ENCODE results near the gene SCUBE1. TPM values are rescaled to one million over a fixed set of nuclear protein-coding genes. Genes with fewer than 3 reads are reported as not detected.

SCUBE1 gene
- total and polyA plus RNA-seq, 11 donors, result 0.04 to 0.40 (median 0.24) TPM; not detected in 1

DNA sequence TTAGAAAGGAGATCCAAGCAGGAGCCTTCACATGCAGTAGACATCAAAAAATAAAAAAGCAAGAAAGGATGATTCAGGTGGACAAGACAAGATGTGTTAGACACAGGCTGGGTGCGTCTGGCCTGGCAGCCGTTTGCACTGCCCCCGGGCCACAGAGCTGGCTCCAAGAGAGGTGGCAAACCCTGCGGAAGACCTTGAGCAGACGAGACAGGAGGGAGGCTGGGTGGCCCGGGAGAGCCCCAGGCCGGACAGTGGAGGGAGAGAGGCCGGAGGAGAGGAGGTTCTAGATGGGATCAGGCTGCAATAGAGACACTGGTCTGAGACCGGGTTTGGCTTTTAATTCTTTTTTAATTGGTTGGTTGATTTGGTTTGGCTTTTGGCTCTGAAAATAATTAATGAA lies 86.6 kb downstream of the SCUBE1 start:
- no peak for ATAC-seq
- Histone ChIP-seq H3K27ac (no peak overlapping the region), H3K27me3 (no peaks in the 10 kb centered on the region), H3K4me3 (no peak overlapping the region), H3K9me3 (no peaks in the 10 kb centered on the region), H3K4me1 (peaks cover 0 to 13% (median 0%) of the 10 kb centered on the region in 12 donors), H3K36me3 (no peaks in the 10 kb centered on the region)
- 84 to 90% (median 89%) methylated on average over 9 of the region's 9 CpGs for WGBS, 4 donors
- no peak for DNase-seq
- intact Hi-C loops (cut with DNase I), result no loop called here
- TF ChIP-seq, protein P1, sequence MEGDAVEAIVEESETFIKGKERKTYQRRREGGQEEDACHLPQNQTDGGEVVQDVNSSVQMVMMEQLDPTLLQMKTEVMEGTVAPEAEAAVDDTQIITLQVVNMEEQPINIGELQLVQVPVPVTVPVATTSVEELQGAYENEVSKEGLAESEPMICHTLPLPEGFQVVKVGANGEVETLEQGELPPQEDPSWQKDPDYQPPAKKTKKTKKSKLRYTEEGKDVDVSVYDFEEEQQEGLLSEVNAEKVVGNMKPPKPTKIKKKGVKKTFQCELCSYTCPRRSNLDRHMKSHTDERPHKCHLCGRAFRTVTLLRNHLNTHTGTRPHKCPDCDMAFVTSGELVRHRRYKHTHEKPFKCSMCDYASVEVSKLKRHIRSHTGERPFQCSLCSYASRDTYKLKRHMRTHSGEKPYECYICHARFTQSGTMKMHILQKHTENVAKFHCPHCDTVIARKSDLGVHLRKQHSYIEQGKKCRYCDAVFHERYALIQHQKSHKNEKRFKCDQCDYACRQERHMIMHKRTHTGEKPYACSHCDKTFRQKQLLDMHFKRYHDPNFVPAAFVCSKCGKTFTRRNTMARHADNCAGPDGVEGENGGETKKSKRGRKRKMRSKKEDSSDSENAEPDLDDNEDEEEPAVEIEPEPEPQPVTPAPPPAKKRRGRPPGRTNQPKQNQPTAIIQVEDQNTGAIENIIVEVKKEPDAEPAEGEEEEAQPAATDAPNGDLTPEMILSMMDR (IDR thresholded peaks at IDR 0.05), result no peak
- TF ChIP-seq POLR2A (IDR thresholded peaks at IDR 0.05), result no peak

DNA sequence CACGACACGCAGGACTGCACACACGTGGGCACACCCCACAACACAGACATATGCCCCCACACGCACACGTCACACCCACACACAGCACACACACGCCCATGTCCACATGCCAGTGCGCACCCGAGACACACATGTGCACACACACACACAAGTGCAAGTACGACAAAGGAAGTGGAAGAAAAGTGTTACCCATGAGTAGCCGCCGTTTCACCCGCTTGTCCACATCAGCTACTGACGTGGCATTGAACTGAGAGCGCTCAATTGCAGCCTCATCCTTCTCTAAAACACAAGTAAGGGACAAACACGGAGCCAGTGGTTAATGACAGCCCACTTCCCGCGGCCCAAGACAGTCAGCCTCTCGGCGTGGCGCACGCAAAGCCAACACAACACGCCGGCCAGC lies 87.9 kb downstream of the SCUBE1 start:
- WGBS, 4 donors, result 91 to 94% (median 93%) methylated on average over 18 to 23 of the region's 23 CpGs
- no peak overlapping the region for H3K27ac ChIP-seq
- no peak for TF ChIP-seq POLR2A (IDR thresholded peaks at IDR 0.05)
- TF ChIP-seq, protein P1 (IDR thresholded peaks at IDR 0.05), result no peak

DNA sequence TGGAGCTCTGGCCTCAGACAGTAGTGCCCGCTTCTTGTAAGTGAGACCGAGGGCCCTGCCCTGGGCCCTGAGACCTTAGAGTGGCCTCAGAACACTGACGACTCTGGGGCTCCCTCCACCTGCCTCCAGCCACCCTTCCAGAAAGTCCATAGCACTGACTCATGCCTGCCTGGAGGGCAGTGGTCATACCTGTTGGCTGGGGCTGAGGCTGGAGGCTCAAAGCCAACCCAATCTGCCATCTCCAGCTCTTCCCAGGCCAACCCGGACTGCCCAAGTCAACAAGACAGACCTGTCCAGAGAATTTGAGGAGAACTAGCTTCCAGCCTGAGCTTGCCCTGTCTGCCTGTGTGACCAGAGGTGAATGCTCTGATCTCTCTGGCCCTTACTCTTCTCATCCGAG lies 89.3 kb downstream of the SCUBE1 start:
- Histone ChIP-seq H3K27ac (no peak overlapping the region), H3K9me3 (no peaks in the 10 kb centered on the region), H3K27me3 (no peaks in the 10 kb centered on the region), H3K4me1 (peaks cover 0 to 13% (median 0%) of the 10 kb centered on the region in 12 donors), H3K4me3 (no peak overlapping the region), H3K36me3 (no peaks in the 10 kb centered on the region)
- ATAC-seq, result no peak
- 95 to 100% (median 97%) methylated on average over 4 to 5 of the region's 5 CpGs for WGBS, 4 donors
- intact Hi-C loops (cut with DNase I), result no loop called here
- DNase-seq, result no peak
- TF ChIP-seq, protein P1 (IDR thresholded peaks at IDR 0.05), result no peak
- no peak for TF ChIP-seq POLR2A (IDR thresholded peaks at IDR 0.05)

More for the DNA sequence above, 87.9 kb downstream of the SCUBE1 start:
- Histone ChIP-seq H3K36me3 (no peaks in the 10 kb centered on the region), H3K27me3 (no peaks in the 10 kb centered on the region), H3K9me3 (no peaks in the 10 kb centered on the region), H3K4me3 (no peak overlapping the region), H3K4me1 (peaks cover 0 to 13% (median 0%) of the 10 kb centered on the region in 12 donors)
- DNase-seq, result no peak
- no peak for ATAC-seq
- intact Hi-C loops (cut with DNase I), result no loop called here

DNA sequence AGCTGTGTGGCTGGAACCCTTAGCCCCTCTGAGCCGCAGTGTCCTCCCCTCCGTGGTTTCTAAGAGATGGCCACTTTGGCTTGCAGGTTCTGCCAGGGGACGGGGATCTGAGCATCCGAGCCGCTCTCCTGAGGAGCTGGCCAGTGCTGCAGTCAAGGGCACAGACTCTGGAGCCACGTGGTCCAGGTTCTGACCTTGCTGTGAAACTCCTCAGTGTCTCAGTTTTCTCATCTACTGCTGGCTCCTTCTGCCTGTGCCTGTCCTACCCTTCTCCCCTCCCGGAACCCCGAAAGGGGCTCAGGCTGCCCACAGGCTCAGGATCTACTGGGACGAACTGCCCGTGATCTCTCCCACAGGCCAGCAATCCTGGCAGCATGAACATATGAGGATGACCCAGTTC lies 90.9 kb downstream of the SCUBE1 start:
- 81 to 86% (median 84%) methylated on average over 10 of the region's 10 CpGs for WGBS, 4 donors
- ATAC-seq (no peak), DNase-seq (no peak)
- TF ChIP-seq POLR2A (IDR thresholded peaks at IDR 0.05), result no peak
- TF ChIP-seq, protein P1 (IDR thresholded peaks at IDR 0.05), result no peak
- Histone ChIP-seq H3K27ac (no peak overlapping the region), H3K27me3 (no peaks in the 10 kb centered on the region), H3K36me3 (no peaks in the 10 kb centered on the region), H3K9me3 (no peaks in the 10 kb centered on the region), H3K4me1 (peaks cover 0 to 6% (median 0%) of the 10 kb centered on the region in 12 donors), H3K4me3 (no peak overlapping the region)
- intact Hi-C loops (cut with DNase I), result no loop called here
